HCT116 (cell line): ENCODE data around the gene FAAP100. TPM values are rescaled to one million over a fixed set of nuclear protein-coding genes. Genes with fewer than 3 reads are reported as not detected.

Experiments used
- ATAC-seq: fragments of 200-7000 bp; cut with Tn5 transposase; 2 replicates; pipeline ENCODE4 v1.9.1; 2020; ENCODE audit warnings: mild to moderate bottlenecking, moderate library complexity
- BruUV-seq: library from RNA; stranded (reverse); fragments of 400-500 nt; replicated peaks from 2 replicates; lab custom pipeline; 2021; lab: Mats Ljungman, UMichigan
- CTCF ChIA-PET: fragments of 300-600 bp; sonication (Branson Sonifier 250); formaldehyde crosslinking; loops from one replicate; lab custom pipeline; 2021; ENCODE audit warnings: antibody characterized with exemption; lab: Charles Lee
- POLR2A ChIA-PET: fragments of 300-600, 350-600 bp; sonication (Branson Sonifier 250); formaldehyde crosslinking; loops from one replicate; lab custom pipeline; 2021; ENCODE audit warnings: antibody characterized with exemption; lab: Charles Lee
- RAD21 ChIA-PET, 2 experiments: fragments of 300-600 bp; sonication (Branson Sonifier 250); formaldehyde crosslinking; loops; one replicate each; lab custom pipeline; 2023; ENCODE audit warnings: low total read pairs in 2 of 2; ENCODE audit not compliant: uncharacterized antibody in 2 of 2, unreplicated experiment in 2 of 2, low non-redundant PET in 1 of 2; lab: Charles Lee
- DNase-seq: peaks from one replicate; pipeline ENCODE4 v3.0.0-alpha.2; 2010; ENCODE audit warnings: low read depth, low spot score
- H2AFZ ChIP-seq: fragments of 200-600 bp; shearing (Covaris generic), sonication (generic); 2 replicates; pipeline ENCODE4 v1.6.1; 2017; ENCODE audit warnings: low read depth, mixed run types, mixed read lengths, antibody characterized with exemption, low read length; ENCODE audit not compliant: poor library complexity, severe bottlenecking
- H3K27ac ChIP-seq: 2 replicates; pipeline ENCODE4 v1.5.1; 2012; ENCODE audit warnings: low read depth, low read length
- H3K27me3 ChIP-seq: fragments of 200-600 bp; sonication (generic); 2 replicates; pipeline ENCODE4 v1.6.1; 2016; ENCODE audit warnings: mixed run types, low read length, mixed read lengths; ENCODE audit not compliant: insufficient read depth
- H3K36me3 ChIP-seq, 2 experiments: fragments of 200-500 bp in 1 of 2; fragments of 200-600 bp in 1 of 2; sonication (Bioruptor generic) in 1 of 2; sonication (generic) in 1 of 2; 2 replicates each; pipeline versions ENCODE4 v1.5.1 to v1.6.1; 2014 to 2016; ENCODE audit warnings: low read length in 2 of 2, inconsistent platforms in 1 of 2, mixed read lengths in 1 of 2, mixed run types in 1 of 2; ENCODE audit not compliant: insufficient read depth in 2 of 2, control insufficient read depth in 1 of 2
- H3K4me1 ChIP-seq, 2 experiments: fragments of 200-600 bp in 1 of 2; sonication (generic) in 1 of 2; 2 replicates each; pipeline versions ENCODE4 v1.5.1 to v1.6.1; 2012 to 2017; ENCODE audit warnings: low read length in 2 of 2, inconsistent platforms in 1 of 2, mild to moderate bottlenecking in 1 of 2, mixed read lengths in 1 of 2, mixed run types in 1 of 2, moderate library complexity in 1 of 2; ENCODE audit not compliant: insufficient read depth in 2 of 2, control insufficient read depth in 1 of 2
- H3K4me2 ChIP-seq: fragments of 200-600 bp; sonication (generic); 2 replicates; pipeline ENCODE4 v1.6.1; 2017; ENCODE audit warnings: mixed run types, low read length, mixed read lengths
- H3K4me3 ChIP-seq, 2 experiments: fragments of 200-600 bp in 1 of 2; sonication (generic) in 1 of 2; replicated peaks in 1 of 2; 2 replicates each; pipeline ENCODE4 v1.5.1; 2011 to 2016; ENCODE audit warnings: low read length in 2 of 2, control low read depth in 1 of 2, low read depth in 1 of 2, mild to moderate bottlenecking in 1 of 2, mixed read lengths in 1 of 2, mixed run types in 1 of 2
- H3K79me2 ChIP-seq: fragments of 200-600 bp; sonication (generic); 2 replicates; pipeline ENCODE4 v1.6.1; 2017; ENCODE audit warnings: mild to moderate bottlenecking, mixed run types, low read length, moderate library complexity, mixed read lengths; ENCODE audit not compliant: insufficient read depth
- H3K9ac ChIP-seq: fragments of 200-600 bp; sonication (generic); 2 replicates; pipeline ENCODE4 v1.6.1; 2016; ENCODE audit warnings: low read length, mixed read lengths
- H3K9me2 ChIP-seq: fragments of 200-600 bp; sonication (generic), shearing (Covaris generic); 2 replicates; pipeline ENCODE4 v1.6.1; 2017; ENCODE audit warnings: mixed run types, mild to moderate bottlenecking, moderate library complexity; ENCODE audit not compliant: insufficient read depth
- H3K9me3 ChIP-seq, 2 experiments: fragments of 200-500 bp in 1 of 2; fragments of 200-600 bp in 1 of 2; sonication (Bioruptor generic) in 1 of 2; sonication (generic) in 1 of 2; 2 replicates each; pipeline ENCODE4 v1.6.1; 2014 to 2017; ENCODE audit warnings: low read length in 2 of 2, mixed read lengths in 2 of 2, inconsistent platforms in 1 of 2, low read depth in 1 of 2, mild to moderate bottlenecking in 1 of 2, mixed run types in 1 of 2, moderate library complexity in 1 of 2; ENCODE audit not compliant: control insufficient read depth in 1 of 2, insufficient read depth in 1 of 2
- H4K20me1 ChIP-seq: fragments of 200-600 bp; sonication (generic), shearing (Covaris generic); 2 replicates; pipeline ENCODE4 v1.6.1; 2017; ENCODE audit warnings: mixed run types, mild to moderate bottlenecking, moderate library complexity; ENCODE audit not compliant: insufficient read depth
- CBX3 ChIP-seq: IDR thresholded peaks from 2 replicates; pipeline ENCODE4 v1.6.1; 2012; ENCODE audit warnings: low read depth
- CEBPB ChIP-seq: IDR thresholded peaks from 2 replicates; pipeline ENCODE4 v1.6.1; 2012; ENCODE audit warnings: low read depth
- EGR1 ChIP-seq: IDR thresholded peaks from 2 replicates; pipeline ENCODE4 v1.6.1; 2012; ENCODE audit warnings: low read depth
- EZH2 ChIP-seq: fragments of 200-600 bp; sonication (generic); IDR thresholded peaks from 2 replicates; pipeline ENCODE4 v1.6.1; 2017; ENCODE audit warnings: antibody characterized with exemption, mixed run types
- EZH2phosphoT487 ChIP-seq: fragments of 200-600 bp; IDR thresholded peaks from 2 replicates; pipeline ENCODE4 v1.6.1; 2018; ENCODE audit warnings: antibody characterized with exemption, borderline replicate concordance
- POLR2A ChIP-seq: IDR thresholded peaks from 2 replicates; pipeline ENCODE4 v1.7.0; 2011; ENCODE audit warnings: borderline replicate concordance; ENCODE audit not compliant: insufficient read depth, insufficient read length; ENCODE audit errors: extremely low read depth
- POLR2AphosphoS5 ChIP-seq: IDR thresholded peaks from 2 replicates; pipeline ENCODE4 v1.6.1; 2011; ENCODE audit warnings: mild to moderate bottlenecking, low read depth, low read length, moderate library complexity
- TCF7L2 ChIP-seq: IDR thresholded peaks from 2 replicates; pipeline ENCODE4 v1.7.0; 2011; ENCODE audit warnings: borderline replicate concordance, inconsistent platforms; ENCODE audit not compliant: insufficient read depth, insufficient read length; ENCODE audit errors: extremely low read depth
- YY1 ChIP-seq: IDR thresholded peaks from 2 replicates; pipeline ENCODE4 v1.6.1; 2011; ENCODE audit warnings: low read length, low read depth, moderate library complexity, mild to moderate bottlenecking; ENCODE audit not compliant: insufficient replicate concordance; ENCODE audit errors: extremely low read depth
- intact Hi-C: fragments of 100-400 bp; cut with micrococcal nuclease; formaldehyde crosslinking; loops from 2 replicates; pipeline ENCODE4 v1.10.0; 2022
- total RNA-seq: library from RNA; stranded (reverse); gene quantifications from one replicate; pipeline ENCODE4 v1.2.1, GENCODE V29; 2021; ENCODE audit not compliant: unreplicated experiment
- TF ChIP-seq, protein P1 (sequence below): IDR thresholded peaks from 2 replicates; pipeline ENCODE4 v1.6.1; 2012; ENCODE audit warnings: low read depth

FAAP100 gene
- total RNA-seq, 1 experiment from 2014 or later = 53.4 TPM

- H3K27ac ChIP-seq = no peak overlapping the region
- RAD21 ChIA-PET = no interaction called here
Observed at GRCh38 chr17:81534157-81535006, 17.8 kb downstream of the FAAP100 start.

GRCh38 chr17:81533339-81534141 lies 18.6 kb downstream of the FAAP100 start:
- POLR2A ChIA-PET = interaction anchor here (0.9 kb wide), 1 partner anchor 25 kb away, joined by 5 read pairs; no protein-coding TSS in a partner anchor
- no peaks in the 10 kb centered on the region for H3K9me2 ChIP-seq
- H3K4me1 ChIP-seq = peaks cover 3 to 16% of the 10 kb centered on the region in 2 experiments; a peak in 3 of 4 replicates
- intact Hi-C loops = no loop called here
- TF ChIP-seq EZH2 = no peak
- no peak for TF ChIP-seq TCF7L2
- no peak for TF ChIP-seq CEBPB
- TF ChIP-seq POLR2A = no peak
- no peak for TF ChIP-seq EZH2phosphoT487
- no peak for TF ChIP-seq EGR1
- TF ChIP-seq, protein P1, sequence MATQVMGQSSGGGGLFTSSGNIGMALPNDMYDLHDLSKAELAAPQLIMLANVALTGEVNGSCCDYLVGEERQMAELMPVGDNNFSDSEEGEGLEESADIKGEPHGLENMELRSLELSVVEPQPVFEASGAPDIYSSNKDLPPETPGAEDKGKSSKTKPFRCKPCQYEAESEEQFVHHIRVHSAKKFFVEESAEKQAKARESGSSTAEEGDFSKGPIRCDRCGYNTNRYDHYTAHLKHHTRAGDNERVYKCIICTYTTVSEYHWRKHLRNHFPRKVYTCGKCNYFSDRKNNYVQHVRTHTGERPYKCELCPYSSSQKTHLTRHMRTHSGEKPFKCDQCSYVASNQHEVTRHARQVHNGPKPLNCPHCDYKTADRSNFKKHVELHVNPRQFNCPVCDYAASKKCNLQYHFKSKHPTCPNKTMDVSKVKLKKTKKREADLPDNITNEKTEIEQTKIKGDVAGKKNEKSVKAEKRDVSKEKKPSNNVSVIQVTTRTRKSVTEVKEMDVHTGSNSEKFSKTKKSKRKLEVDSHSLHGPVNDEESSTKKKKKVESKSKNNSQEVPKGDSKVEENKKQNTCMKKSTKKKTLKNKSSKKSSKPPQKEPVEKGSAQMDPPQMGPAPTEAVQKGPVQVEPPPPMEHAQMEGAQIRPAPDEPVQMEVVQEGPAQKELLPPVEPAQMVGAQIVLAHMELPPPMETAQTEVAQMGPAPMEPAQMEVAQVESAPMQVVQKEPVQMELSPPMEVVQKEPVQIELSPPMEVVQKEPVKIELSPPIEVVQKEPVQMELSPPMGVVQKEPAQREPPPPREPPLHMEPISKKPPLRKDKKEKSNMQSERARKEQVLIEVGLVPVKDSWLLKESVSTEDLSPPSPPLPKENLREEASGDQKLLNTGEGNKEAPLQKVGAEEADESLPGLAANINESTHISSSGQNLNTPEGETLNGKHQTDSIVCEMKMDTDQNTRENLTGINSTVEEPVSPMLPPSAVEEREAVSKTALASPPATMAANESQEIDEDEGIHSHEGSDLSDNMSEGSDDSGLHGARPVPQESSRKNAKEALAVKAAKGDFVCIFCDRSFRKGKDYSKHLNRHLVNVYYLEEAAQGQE = no peak
- TF ChIP-seq CBX3 = no peak
- no peak for TF ChIP-seq YY1
- no peak overlapping the region for H3K4me2 ChIP-seq
- CTCF ChIA-PET = no interaction called here
- no peak for DNase-seq
- RAD21 ChIA-PET = no interaction called here
- no peaks in the 10 kb centered on the region for H3K36me3 ChIP-seq
- no peak overlapping the region for H2AFZ ChIP-seq
- H4K20me1 ChIP-seq = no peaks in the 10 kb centered on the region
- no TSS peak for BruUV-seq
- ATAC-seq = no peak
- no peak overlapping the region for H3K27ac ChIP-seq
- H3K9ac ChIP-seq = no peak overlapping the region
- H3K79me2 ChIP-seq = no peaks in the 10 kb centered on the region
- no peaks in the 10 kb centered on the region for H3K27me3 ChIP-seq
- peaks cover 0 to 7% of the 10 kb centered on the region in 2 experiments; a peak in 1 of 4 replicates for H3K9me3 ChIP-seq
- no peak overlapping the region for H3K4me3 ChIP-seq

More at GRCh38 chr17:81534157-81535006, 17.8 kb downstream of the FAAP100 start:
- intact Hi-C loops = loop anchor here (5.0 kb wide), 1 partner anchor 162 kb away; no protein-coding TSS in a partner anchor
- no peaks in the 10 kb centered on the region for H4K20me1 ChIP-seq
- no peaks in the 10 kb centered on the region for H3K27me3 ChIP-seq
- no peak overlapping the region for H2AFZ ChIP-seq
- no peak overlapping the region for H3K9ac ChIP-seq
- POLR2A ChIA-PET = interaction anchor here (0.9 kb wide), 1 partner anchor 26 kb away, joined by 5 read pairs; no protein-coding TSS in a partner anchor
- BruUV-seq = no TSS peak
- H3K9me2 ChIP-seq = no peaks in the 10 kb centered on the region
- no peaks in the 10 kb centered on the region for H3K36me3 ChIP-seq
- DNase-seq (no peak), ATAC-seq (peak; percentile 10; the same call in 1 of the 2 replicates)
- H3K9me3 ChIP-seq = peaks cover 0 to 7% of the 10 kb centered on the region in 2 experiments; a peak in 1 of 4 replicates
- TF ChIP-seq EZH2phosphoT487 = no peak
- peak; percentile 23; the same call in 1 of the 2 replicates for TF ChIP-seq POLR2AphosphoS5
- H3K4me1 ChIP-seq = peaks cover 3 to 8% of the 10 kb centered on the region in 2 experiments; a peak in 2 of 4 replicates
- no peak overlapping the region for H3K4me3 ChIP-seq
- no peaks in the 10 kb centered on the region for H3K79me2 ChIP-seq
- CTCF ChIA-PET = no interaction called here
- no peak overlapping the region for H3K4me2 ChIP-seq
